GM19193 (cell line): ENCODE results near the gene CBLB.

Source experiments
- POLR2A ChIP-seq: IDR thresholded peaks from 4 replicates; pipeline ENCODE4 v1.6.1; 2011; ENCODE audit not compliant: insufficient read depth, insufficient read length; ENCODE audit errors: extremely low read depth

The CBLB gene

DNA sequence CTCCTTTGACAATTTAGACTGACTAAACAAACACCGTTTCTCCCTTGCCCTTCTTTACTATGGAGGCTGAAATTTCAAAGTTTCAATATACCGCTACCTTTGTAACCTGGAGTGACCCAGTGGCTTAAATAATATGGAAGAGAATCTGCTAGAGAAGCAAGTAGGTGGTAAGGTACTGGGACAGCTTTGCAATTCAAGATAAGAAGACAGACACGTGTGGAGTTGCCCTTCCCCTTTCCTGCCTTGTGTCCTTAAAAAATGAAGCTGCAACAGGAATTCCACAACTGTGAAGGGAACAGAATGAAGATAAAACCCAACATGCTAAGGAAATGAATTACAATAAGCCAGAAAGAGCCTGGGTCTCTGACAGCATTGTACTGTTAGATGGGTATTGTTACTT lies 26.4 kb downstream of the CBLB start:
- TF ChIP-seq POLR2A = no peak

DNA sequence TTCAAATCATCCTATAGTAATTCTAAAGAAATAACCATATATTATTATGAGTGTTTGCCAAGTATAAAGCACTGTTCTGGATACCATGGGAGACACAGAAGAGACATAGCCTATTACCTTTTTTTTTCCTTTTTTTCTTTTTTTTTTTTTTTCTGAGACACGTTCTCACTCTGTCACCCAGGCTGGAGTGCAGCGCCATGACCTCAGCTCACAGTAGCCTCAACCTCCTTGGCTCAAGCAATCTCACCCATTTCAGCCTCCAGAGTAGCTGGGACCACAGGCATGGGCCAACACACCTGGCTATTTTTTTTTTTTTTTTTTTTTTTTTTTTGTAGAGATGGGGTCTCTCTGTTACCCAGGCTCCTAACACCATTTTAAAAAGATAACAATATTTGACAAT lies 30.9 kb downstream of the CBLB start:
- no peak for TF ChIP-seq POLR2A

DNA sequence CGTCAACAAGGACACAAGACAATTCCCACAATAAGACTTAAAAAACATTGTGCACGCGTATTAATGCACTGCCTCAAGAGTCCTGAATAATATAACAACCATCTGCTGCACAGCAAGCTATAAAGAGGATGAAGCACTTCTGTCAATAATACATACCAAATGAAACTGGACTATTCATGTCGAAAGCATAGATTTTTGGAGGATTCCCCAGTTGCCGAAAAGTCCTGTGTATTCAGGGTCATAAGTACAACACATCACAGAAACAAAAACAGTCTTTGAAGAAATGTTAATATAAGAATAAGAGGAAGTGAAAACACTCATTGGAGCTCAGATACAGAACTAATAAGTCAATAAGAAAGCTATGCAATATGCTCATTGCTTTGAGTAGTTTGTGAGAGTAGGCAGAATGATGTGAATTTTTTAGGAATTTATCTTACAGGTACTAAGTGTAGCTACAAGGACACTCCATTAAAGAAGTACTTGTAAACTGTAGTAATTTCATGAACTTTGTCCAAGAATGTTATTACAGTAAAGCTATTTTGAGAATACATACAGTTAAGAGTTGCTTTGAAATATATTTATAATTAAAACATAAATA lies 31.6 kb downstream of the CBLB start:
- no peak for TF ChIP-seq POLR2A

DNA sequence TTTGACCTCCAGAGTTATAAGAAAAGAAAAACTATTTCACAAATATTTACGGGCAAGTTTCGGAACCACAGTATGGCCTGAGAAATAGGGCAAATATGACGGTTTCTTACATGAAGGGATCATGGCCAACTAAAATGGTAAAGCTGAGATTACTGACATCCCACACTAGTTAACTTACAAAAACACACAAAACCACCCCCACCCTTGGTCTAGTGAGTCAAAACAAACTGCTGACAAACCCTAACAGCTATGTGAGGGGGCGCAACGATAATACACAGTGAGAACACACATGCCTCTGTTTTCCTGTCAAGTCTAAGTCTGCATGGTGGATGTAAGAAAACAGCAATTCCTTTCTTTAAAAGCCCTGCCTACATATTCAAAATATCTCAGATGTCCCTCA lies 32.3 kb downstream of the CBLB start:
- no peak for TF ChIP-seq POLR2A

DNA sequence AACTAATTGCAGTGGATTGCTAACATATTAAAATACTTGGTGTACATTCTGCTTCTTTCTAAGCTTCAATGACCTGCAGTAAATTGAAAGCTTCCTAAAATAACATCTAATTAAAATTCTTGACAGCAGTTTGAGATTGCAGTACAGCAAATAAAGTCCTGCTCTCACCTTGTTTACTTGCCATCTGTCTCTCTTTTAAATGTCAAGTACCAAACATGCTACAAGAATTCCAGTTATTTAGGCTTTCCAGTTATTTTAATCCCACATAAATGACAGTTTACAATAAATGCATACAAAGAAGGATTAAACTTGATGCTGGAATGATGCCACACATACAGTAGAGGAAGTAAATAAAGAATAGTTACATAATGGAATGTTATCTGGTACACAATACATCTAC lies 33.2 kb downstream of the CBLB start:
- TF ChIP-seq POLR2A = no peak

DNA sequence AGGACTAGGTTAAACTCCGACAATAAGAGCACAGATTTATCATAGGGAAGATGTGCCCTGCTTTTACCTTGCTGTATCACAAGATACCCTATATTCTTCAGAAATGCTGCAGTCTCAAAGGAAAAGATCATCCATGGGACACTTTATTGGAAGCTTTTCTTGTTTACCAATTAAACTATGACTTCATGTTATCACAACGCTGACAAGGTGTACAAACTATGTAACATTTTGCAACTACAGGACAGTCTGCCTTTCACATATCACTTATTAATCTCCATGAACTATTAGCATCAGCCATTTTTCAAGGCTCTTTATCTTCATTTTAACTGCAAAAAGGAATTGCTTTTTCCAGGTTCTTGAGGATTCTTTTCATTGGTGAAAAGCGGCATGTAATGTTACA lies 34.0 kb downstream of the CBLB start:
- TF ChIP-seq POLR2A = no peak

DNA sequence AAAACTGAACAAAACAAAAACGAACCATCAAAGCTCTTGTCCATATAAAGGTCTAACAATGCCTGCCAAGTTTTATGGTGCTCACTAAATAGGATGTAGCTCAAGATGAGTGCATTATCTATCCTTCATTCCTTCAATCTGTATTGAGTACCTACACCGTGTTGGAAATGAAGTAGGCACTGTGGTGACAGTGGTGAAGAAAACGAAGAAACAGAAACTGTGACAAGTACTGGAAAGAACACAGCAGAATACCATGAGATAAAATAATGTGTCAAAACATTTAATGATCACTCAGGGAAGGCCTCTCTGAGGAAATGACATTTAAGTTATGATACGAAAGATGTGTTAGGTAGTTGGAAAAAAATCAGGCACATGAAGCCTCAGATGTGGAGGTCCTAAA lies 36.2 kb downstream of the CBLB start:
- TF ChIP-seq POLR2A = no peak

DNA sequence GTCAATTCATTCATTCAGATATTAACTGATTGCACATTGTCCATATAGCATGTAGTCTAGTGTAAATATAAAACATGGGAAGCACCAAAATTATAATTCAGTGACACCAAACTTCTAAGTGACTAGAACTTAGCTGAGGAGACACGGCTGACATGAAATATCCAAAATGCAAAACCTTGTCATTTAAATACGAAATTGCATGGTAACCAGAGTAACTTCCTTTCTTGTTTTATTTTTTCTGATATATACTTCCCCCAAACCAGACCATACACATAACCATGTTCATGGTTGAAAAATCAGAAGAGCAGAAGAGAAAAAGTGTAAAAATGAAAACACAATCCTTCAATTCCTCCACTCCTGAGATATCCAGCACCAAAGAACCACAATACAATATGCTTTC lies 38.0 kb downstream of the CBLB start:
- no peak for TF ChIP-seq POLR2A

DNA sequence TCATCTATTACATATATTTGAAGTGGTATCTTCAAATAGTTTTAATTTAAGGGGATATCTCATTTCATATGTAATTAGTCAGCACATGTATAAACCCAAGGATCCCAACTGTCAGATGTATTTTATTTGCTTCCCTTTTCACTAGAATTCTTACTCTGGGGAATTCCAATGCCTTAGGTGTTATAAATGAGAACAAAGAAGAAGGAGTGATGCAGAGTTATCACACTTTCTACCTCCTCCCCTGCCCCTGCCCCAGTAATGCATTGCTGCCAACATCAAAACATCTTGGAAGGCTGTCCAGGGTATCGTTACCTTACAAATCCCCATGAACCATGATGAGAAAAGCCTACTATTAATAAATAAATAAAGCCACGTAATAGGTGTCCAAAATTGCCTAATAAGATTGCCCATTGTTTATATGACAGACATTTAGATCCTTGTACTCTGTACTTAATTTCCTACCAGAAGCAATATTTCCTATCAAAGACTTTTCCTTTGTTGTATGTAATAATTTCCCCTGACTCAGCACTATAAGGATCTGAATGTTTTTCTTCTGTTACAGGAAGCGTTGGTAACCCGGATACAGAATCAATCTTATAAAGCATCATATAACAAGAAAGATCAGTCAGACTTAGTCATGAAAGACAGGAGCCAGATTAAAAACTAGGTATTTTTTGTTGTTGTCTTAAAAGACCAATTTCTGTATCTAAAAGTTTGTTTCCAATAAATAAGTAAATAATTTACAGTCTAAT lies 38.8 kb downstream of the CBLB start:
- TF ChIP-seq POLR2A = no peak

DNA sequence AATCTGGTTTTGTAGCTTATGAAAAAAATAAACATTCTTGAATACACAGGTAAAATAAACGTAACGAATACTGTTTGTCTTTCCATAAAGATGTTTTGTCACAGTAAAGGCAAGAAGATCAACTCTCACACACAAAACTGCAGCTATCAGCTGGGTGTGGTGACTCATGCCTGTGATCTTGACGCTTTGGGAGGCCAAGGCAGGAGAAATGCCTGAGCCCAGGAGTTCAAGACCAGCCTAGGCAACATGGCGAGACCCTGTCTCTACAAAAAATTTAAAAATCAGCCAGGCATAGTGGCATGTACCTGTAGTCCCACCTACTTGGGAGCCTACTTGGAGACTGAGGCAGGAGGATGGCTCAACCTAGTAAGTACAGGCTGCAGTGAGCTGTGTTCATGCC lies 39.6 kb downstream of the CBLB start:
- no peak for TF ChIP-seq POLR2A

DNA sequence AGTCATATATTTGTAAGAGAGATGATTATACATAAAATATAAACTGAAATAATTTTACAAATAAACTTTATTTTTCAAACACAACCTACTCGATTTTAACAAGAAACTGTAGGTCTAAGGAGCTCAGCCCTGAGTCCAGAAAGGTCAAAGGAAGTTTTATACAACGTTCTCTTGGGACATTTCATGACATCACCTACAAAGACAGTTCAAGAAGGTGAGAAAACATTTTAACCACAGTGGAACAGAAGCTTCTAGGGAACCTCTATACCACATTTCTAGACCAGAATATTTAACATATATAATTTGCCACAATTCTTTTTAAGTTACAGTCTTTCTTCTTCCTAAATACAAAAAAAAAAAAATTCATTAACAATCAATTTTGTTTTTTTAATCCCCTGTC lies 40.1 kb downstream of the CBLB start:
- TF ChIP-seq POLR2A = no peak

DNA sequence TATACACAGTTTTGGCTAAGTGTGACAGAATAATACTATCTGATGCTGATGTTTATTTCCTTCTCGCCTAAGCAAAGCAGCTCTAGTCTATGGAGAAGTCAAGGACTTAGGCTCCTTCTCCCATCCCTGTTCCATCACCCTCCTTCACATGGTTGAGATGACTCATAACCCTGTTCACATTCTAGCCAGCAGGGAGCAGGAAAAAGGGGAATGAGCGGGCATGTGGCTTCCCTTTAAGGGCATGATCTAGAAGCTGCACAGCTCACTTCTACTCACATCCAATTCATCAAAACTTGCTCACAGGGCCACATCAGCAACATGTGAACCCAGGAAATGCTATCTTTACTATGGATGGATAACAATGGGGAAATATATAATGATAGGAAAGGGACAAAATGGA lies 40.9 kb downstream of the CBLB start:
- TF ChIP-seq POLR2A = no peak

DNA sequence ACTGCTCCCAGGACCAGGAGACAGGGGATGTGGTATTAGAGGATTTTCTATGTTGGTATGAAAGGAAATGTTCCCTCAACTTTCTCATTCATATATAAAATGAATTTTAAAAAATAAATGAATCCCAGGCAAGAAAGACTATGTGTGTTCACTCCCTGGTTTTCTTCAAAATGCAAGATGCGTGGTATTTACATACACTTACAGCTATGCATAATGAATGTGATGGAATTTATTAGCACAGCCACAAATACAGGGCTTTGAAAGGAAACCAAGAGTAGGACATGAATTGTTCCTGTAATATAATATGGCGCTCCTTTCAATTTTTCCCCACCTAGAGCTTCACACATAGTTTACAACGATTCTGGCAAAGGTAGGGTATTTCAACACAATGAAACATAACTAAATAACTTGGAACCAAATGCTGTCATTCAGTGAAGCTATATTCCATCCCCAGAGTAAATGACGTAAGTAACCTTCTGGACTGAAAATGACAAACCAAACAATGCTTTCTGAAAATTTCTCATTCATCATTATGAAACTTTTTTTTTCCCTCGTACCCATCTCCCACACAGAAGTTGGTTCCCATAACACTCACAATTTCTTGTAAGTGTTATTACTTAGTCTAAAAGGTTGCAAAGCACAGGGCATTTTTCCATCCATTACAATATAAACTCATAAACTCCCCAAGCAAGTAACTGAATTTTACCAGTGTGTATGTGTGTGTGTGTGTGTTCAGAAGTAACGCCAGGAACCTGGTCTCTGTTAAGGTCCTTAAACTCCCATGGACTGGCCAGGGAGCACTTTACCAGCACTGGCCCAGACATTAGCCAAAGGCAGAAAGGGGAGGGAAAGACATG lies 41.8 kb downstream of the CBLB start:
- TF ChIP-seq POLR2A = no peak

DNA sequence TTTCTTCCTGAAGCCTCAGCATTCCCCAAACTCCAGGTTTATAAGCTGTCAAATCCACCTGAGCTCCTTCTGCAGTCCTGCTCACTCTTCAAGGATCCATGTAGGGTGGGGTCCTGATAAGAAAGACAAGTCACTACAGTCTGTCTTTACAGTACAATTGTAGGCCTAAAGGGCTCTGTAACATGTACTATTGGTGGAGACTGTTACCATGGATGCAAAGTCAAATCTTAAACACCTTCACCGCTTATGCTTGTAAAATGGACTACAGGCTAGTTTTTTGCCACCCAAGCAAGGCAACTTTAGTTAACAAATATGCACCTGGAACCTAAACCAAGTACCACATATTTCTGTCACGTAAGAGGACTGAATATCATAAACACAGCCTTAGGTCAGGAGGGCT lies 44.7 kb downstream of the CBLB start:
- TF ChIP-seq POLR2A = no peak

DNA sequence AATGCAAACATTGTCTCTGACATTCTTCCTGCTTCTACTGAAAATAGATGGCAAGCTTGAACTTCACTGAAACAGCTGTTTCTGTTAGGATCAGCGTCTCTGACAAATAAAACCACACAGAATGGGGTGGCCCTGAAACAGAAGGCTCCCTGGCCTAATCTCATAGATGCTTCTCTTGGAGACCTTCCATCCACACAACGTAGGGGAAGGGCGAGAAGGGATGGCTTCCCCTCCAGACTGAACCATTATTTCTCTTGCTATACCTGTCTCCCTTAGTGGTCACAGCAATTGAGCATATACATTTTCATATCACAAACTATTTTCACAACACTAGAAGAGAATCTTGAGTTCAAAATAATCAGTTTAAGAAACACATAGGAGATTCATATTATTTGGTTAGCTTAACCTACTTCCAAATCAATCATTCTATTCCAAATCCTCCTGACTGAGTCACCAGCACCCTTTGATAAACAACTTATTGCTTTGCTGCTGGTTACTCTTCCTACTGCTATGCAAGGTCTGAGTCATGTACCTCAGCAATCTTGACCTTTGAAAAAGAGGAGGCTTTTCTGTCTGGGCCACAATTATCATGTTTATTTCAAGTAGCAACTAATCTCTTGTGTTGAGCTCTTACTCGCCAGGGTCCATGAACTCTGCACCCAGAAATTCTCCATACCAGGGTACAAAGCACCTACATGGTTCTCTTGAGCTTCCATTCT lies 45.5 kb downstream of the CBLB start:
- no peak for TF ChIP-seq POLR2A
